Neuronal stem cell (in vitro differentiated cells): ENCODE measurements around the gene ACYP2.

Experiments used
- DNase-seq: peaks from one replicate; pipeline ENCODE4 v3.0.0-alpha.2; 2013; ENCODE audit warnings: low spot score
- H2AFZ ChIP-seq: one replicate; pipeline ENCODE4 v1.6.1; 2013; ENCODE audit warnings: mild to moderate bottlenecking, low read length, inconsistent platforms
- H2AK5ac ChIP-seq: 2 replicates; pipeline ENCODE4 v1.6.1; 2013; ENCODE audit warnings: low read depth, mild to moderate bottlenecking, inconsistent platforms, low read length, moderate library complexity, mixed read lengths
- H2BK120ac ChIP-seq: 2 replicates; pipeline ENCODE4 v1.6.1; 2013; ENCODE audit warnings: low read depth, mild to moderate bottlenecking, inconsistent platforms, low read length, moderate library complexity, mixed read lengths
- H2BK12ac ChIP-seq: one replicate; pipeline ENCODE4 v1.6.1; 2013; ENCODE audit warnings: low read length, inconsistent platforms
- H2BK15ac ChIP-seq: 2 replicates; pipeline ENCODE4 v1.6.1; 2013; ENCODE audit warnings: mild to moderate bottlenecking, low read length, inconsistent platforms, mixed read lengths
- H2BK5ac ChIP-seq: one replicate; pipeline ENCODE4 v1.6.1; 2013; ENCODE audit warnings: inconsistent platforms, mild to moderate bottlenecking, low read length, moderate library complexity
- H3K14ac ChIP-seq: one replicate; pipeline ENCODE4 v1.6.1; 2013; ENCODE audit warnings: low read length, inconsistent platforms
- H3K18ac ChIP-seq: 2 replicates; pipeline ENCODE4 v1.6.1; 2013; ENCODE audit warnings: low read length, inconsistent platforms
- H3K23ac ChIP-seq: 2 replicates; pipeline ENCODE4 v1.6.1; 2013; ENCODE audit warnings: low read depth, mild to moderate bottlenecking, mixed read lengths, low read length, inconsistent platforms; ENCODE audit not compliant: poor library complexity
- H3K27ac ChIP-seq: replicated peaks from 3 replicates; pipeline ENCODE4 v1.5.1; 2013; ENCODE audit warnings: low read length, inconsistent platforms
- H3K27me3 ChIP-seq, 3 experiments: 2 replicates each; pipeline ENCODE4 v1.6.1; 2013; ENCODE audit warnings: low read length in 3 of 3, mild to moderate bottlenecking in 2 of 3, inconsistent platforms in 1 of 3, low read depth in 1 of 3, mixed read lengths in 1 of 3, moderate library complexity in 1 of 3; ENCODE audit not compliant: control insufficient read depth in 3 of 3, insufficient read depth in 3 of 3
- H3K36me3 ChIP-seq, 2 donors: replicated peaks in 1 of 2; 2 replicates each; pipeline ENCODE4 v1.6.1; 2013; ENCODE audit warnings: low read length in 2 of 2; ENCODE audit not compliant: control insufficient read depth in 2 of 2, insufficient read depth in 2 of 2
- H3K4ac ChIP-seq: 2 replicates; pipeline ENCODE4 v1.6.1; 2013; ENCODE audit warnings: inconsistent platforms, mild to moderate bottlenecking, low read length, moderate library complexity
- H3K4me1 ChIP-seq, 2 donors: 1 replicate in 1 of 2; 2 replicates in 1 of 2; pipeline ENCODE4 v1.6.1; 2013; ENCODE audit warnings: low read length in 2 of 2, low read depth in 1 of 2; ENCODE audit not compliant: control insufficient read depth in 2 of 2, insufficient read depth in 1 of 2
- H3K4me2 ChIP-seq: one replicate; pipeline ENCODE4 v1.6.1; 2013; ENCODE audit warnings: mild to moderate bottlenecking, low read length, inconsistent platforms; ENCODE audit not compliant: insufficient read depth, poor library complexity, severe bottlenecking
- H3K4me3 ChIP-seq, 2 donors: 2 replicates each; pipeline ENCODE4 v1.5.1; 2013; ENCODE audit warnings: low read length in 2 of 2, mild to moderate bottlenecking in 2 of 2, inconsistent platforms in 1 of 2, moderate library complexity in 1 of 2
- H3K79me1 ChIP-seq: one replicate; pipeline ENCODE4 v1.6.1; 2013; ENCODE audit warnings: low read depth, mild to moderate bottlenecking, inconsistent platforms, low read length, moderate library complexity
- H3K9ac ChIP-seq: one replicate; pipeline ENCODE4 v1.6.1; 2013; ENCODE audit warnings: mild to moderate bottlenecking, low read depth, low read length, inconsistent platforms; ENCODE audit not compliant: poor library complexity
- H3K9me3 ChIP-seq, 2 donors: replicated peaks in 1 of 2; 2 replicates each; pipeline versions ENCODE3 to v1.6.1; 2013; ENCODE audit warnings: low read length in 2 of 2, mild to moderate bottlenecking in 2 of 2, inconsistent platforms in 1 of 2, low read depth in 1 of 2, mixed read lengths in 1 of 2, moderate library complexity in 1 of 2; ENCODE audit not compliant: control insufficient read depth in 2 of 2, insufficient read depth in 1 of 2
- H4K8ac ChIP-seq: one replicate; pipeline ENCODE4 v1.6.1; 2013; ENCODE audit warnings: low read depth, mild to moderate bottlenecking, inconsistent platforms, low read length, moderate library complexity
- H4K91ac ChIP-seq: one replicate; pipeline ENCODE4 v1.6.1; 2013; ENCODE audit warnings: low read length, low read depth, mild to moderate bottlenecking, inconsistent platforms; ENCODE audit not compliant: poor library complexity
- WGBS, 2 donors: extraction: QIAGEN DNeasy Blood & Tissue Kit; methylation state at CpG; one replicate each; pipeline ENCODE4 v1.1.7; 2013; ENCODE audit warnings: missing lambda C conversion rate in 2 of 2, mixed read lengths in 1 of 2; ENCODE audit not compliant: insufficient read length in 2 of 2, insufficient replicate concordance in 1 of 2; ENCODE audit errors: extremely low coverage in 2 of 2; 5-methylcytosine and 5-hydroxymethylcytosine counted together

Gene ACYP2

DNA sequence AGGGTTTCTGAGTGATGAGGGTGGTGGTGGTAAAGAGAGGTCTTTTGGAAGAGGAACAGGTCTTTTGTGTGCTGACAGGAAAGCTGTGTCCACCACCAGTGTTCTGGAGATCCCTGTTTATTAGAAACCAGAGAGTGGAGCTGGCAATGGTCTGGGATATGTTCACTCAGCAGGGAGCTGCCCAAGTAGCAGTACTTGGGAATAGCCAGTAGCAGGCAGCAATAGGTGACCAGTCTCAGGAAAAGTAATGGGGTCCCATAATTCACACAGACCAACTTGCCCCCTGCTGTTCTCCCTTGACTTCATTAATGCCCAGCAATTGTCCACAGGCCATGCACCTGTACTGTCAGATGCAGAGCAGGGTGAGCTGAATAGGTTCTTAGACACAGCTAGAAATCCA is 138.8 kb downstream of the ACYP2 start:
- H3K9ac ChIP-seq: no peak overlapping the region
- no peak overlapping the region for H3K27ac ChIP-seq
- H3K79me1 ChIP-seq: no peaks in the 10 kb centered on the region

GRCh38 chr2:54255230-54256090 is 140.0 kb downstream of the ACYP2 start:
- Histone ChIP-seq H3K27ac (no peak overlapping the region), H2AFZ (no peak overlapping the region), H3K27me3 (no peaks in the 10 kb centered on the region), H2AK5ac (no peak overlapping the region), H2BK120ac (no peak overlapping the region), H3K4me3 (no peak overlapping the region), H3K4ac (no peak overlapping the region), H3K79me1 (no peaks in the 10 kb centered on the region), H4K91ac (no peak overlapping the region), H3K9me3 (no peaks in the 10 kb centered on the region), H3K23ac (no peak overlapping the region), H2BK12ac (no peak overlapping the region), H3K18ac (no peak overlapping the region), H3K4me2 (no peak overlapping the region), H3K4me1 (peaks cover under 1 to 7% of the 10 kb centered on the region in 2 donors), H3K9ac (no peak overlapping the region), H3K14ac (no peak overlapping the region), H2BK5ac (no peak overlapping the region), H2BK15ac (no peak overlapping the region), H4K8ac (no peak overlapping the region), H3K36me3 (no peaks in the 10 kb centered on the region)
- DNase-seq: no peak
- WGBS, 2 donors: no CpG with 5 or more reads among the region's 37 CpGs

More for the DNA sequence above, 138.8 kb downstream of the ACYP2 start:
- Histone ChIP-seq H3K4ac (no peak overlapping the region), H3K9me3 (no peaks in the 10 kb centered on the region), H3K18ac (no peak overlapping the region), H3K4me2 (no peak overlapping the region), H2BK120ac (no peak overlapping the region), H3K4me3 (no peak overlapping the region), H3K4me1 (no peaks in the 10 kb centered on the region), H2BK12ac (no peak overlapping the region), H2AK5ac (no peak overlapping the region), H4K91ac (no peak overlapping the region), H2BK5ac (no peak overlapping the region), H4K8ac (no peak overlapping the region), H3K36me3 (no peaks in the 10 kb centered on the region), H3K23ac (no peak overlapping the region), H3K14ac (no peak overlapping the region), H2BK15ac (no peak overlapping the region), H2AFZ (no peak overlapping the region), H3K27me3 (no peaks in the 10 kb centered on the region)
- no peak for DNase-seq

GRCh38 chr2:54256091-54256694 is 140.8 kb downstream of the ACYP2 start, which contains the start of gene TSPYL6:
TSS of gene TSPYL6 (minus strand) at chr2:54256229. CDS start at chr2:54256151, 78 bp downstream.
- no peak within 1 kb of the TSS for H3K9ac ChIP-seq
- H3K4me2 ChIP-seq: no peak within 1 kb of the TSS
- WGBS, 2 donors: no CpG with 5 or more reads among the region's 25 CpGs
- H2AFZ ChIP-seq: no peak within 1 kb of the TSS
- H3K79me1 ChIP-seq: no peaks in the 10 kb centered on the region
- no peak within 1 kb of the TSS for H2BK12ac ChIP-seq
- no peak within 1 kb of the TSS for H2BK5ac ChIP-seq
- no peaks in the 10 kb centered on the region for H3K9me3 ChIP-seq
- H2BK15ac ChIP-seq: no peak within 1 kb of the TSS
- no peak within 1 kb of the TSS for H4K91ac ChIP-seq
- H3K18ac ChIP-seq: no peak within 1 kb of the TSS
- DNase-seq: no peak
- H3K27ac ChIP-seq: no peak within 1 kb of the TSS
- H3K4me3 ChIP-seq: no peak within 1 kb of the TSS
- no peak within 1 kb of the TSS for H2BK120ac ChIP-seq
- no peaks in the 10 kb centered on the region for H3K27me3 ChIP-seq
- no peak within 1 kb of the TSS for H2AK5ac ChIP-seq
- H3K23ac ChIP-seq: peak within 1 kb of the TSS; percentile 23
- H3K4ac ChIP-seq: no peak within 1 kb of the TSS
- H3K4me1 ChIP-seq: peaks cover 2 to 10% of the 10 kb centered on the region in 2 donors
- no peaks in the 10 kb centered on the region for H3K36me3 ChIP-seq
- H3K14ac ChIP-seq: no peak within 1 kb of the TSS
- H4K8ac ChIP-seq: no peak within 1 kb of the TSS

- WGBS, 2 donors: no CpG with 5 or more reads among the region's 2 CpGs
- Histone ChIP-seq H3K4me3 (no peak overlapping the region), H3K27ac (no peak overlapping the region), H2AFZ (no peak overlapping the region), H3K9me3 (no peaks in the 10 kb centered on the region), H3K79me1 (peaks cover 1% of the 10 kb centered on the region), H2BK12ac (no peak overlapping the region), H3K9ac (no peak overlapping the region), H4K8ac (no peak overlapping the region), H2BK15ac (no peak overlapping the region), H3K23ac (no peak overlapping the region), H3K27me3 (no peaks in the 10 kb centered on the region), H3K18ac (no peak overlapping the region), H3K4me1 (peaks cover 2 to 10% of the 10 kb centered on the region in 2 donors), H3K14ac (no peak overlapping the region), H2BK5ac (no peak overlapping the region), H3K36me3 (no peaks in the 10 kb centered on the region), H3K4me2 (no peak overlapping the region), H2AK5ac (no peak overlapping the region), H3K4ac (no peak overlapping the region), H2BK120ac (no peak overlapping the region), H4K91ac (no peak overlapping the region)
- DNase-seq: no peak
Observed at GRCh38 chr2:54258166-54258565, 142.8 kb downstream of the ACYP2 start.
